ENCODE data around the gene PDE9A. TPM values are rescaled to one million over a fixed set of nuclear protein-coding genes. Genes with fewer than 3 reads are reported as not detected.

The PDE9A gene
- total and polyA plus RNA-seq, 2 donors (not counting 3 experiments of a cell fraction or from before 2014, with no cell fraction given) = 0.28 to 2.2 TPM

GRCh38 chr21:42696501-42697040 lies 43.1 kb downstream of the PDE9A start:
- dilution Hi-C loops (cut with MboI; ENCODE audit: extremely low pct_ligation_motif_present, low sequenced_read_pairs) = no loop called here
- no TSS peak for BruUV-seq (replicated peaks)
- H3K9ac ChIP-seq (replicated peaks; ENCODE audit: extremely low read depth, insufficient read depth, low read length) = no peak overlapping the region

GRCh38 chr21:42698733-42699132 lies 45.3 kb downstream of the PDE9A start:
- dilution Hi-C loops (cut with MboI; ENCODE audit: extremely low pct_ligation_motif_present, low sequenced_read_pairs) = no loop called here
- Histone ChIP-seq H4K20me1 (replicated peaks; ENCODE audit: control insufficient read depth, extremely low read depth, insufficient read depth, low read length) (no peaks in the 10 kb centered on the region), H3K9me1 (replicated peaks; ENCODE audit: control insufficient read depth, extremely low read depth, insufficient read depth, low read length) (no peaks in the 10 kb centered on the region), H3K79me2 (ENCODE audit: control insufficient read depth, insufficient read depth, low read length) (no peaks in the 10 kb centered on the region), H3K4me2 (ENCODE audit: insufficient read depth, low read length) (no peak overlapping the region), H3K4me1 (ENCODE audit: control insufficient read depth, extremely low read depth, insufficient read depth, low read length) (no peaks in the 10 kb centered on the region), H3K27ac (ENCODE audit: insufficient read depth, low read depth, low read length) (no peak overlapping the region), H3K9me3 (replicated peaks; ENCODE audit: control insufficient read depth, insufficient read depth, low read length) (no peaks in the 10 kb centered on the region), H3K27me3 (ENCODE audit: control insufficient read depth in 2 of 2, insufficient read depth in 2 of 2, low read length in 2 of 2) (no peaks in the 10 kb centered on the region), H3K36me3 (ENCODE audit: control insufficient read depth in 2 of 2, extremely low read depth in 1 of 2, insufficient read depth in 2 of 2, low read length in 2 of 2) (no peaks in the 10 kb centered on the region), H3K9ac (replicated peaks; ENCODE audit: extremely low read depth, insufficient read depth, low read length) (no peak overlapping the region), H2AFZ (ENCODE audit: low read depth, low read length) (no peak overlapping the region), H3K4me3 (replicated peaks in 1 of 3; ENCODE audit: insufficient read depth in 1 of 3, low read depth in 1 of 3, low read length in 3 of 3) (no peak overlapping the region)
- no peak for FAIRE-seq
- POLR2A ChIA-PET = no interaction called here
- TF ChIP-seq JUN (IDR thresholded peaks at IDR 0.05; ENCODE audit: borderline replicate concordance, insufficient read depth, insufficient read length, low read depth) = no peak
- no peak for TF ChIP-seq MAX (IDR thresholded peaks at IDR 0.05; ENCODE audit: insufficient read depth, insufficient read length)
- TF ChIP-seq EZH2 (IDR thresholded peaks at IDR 0.05; ENCODE audit: borderline replicate concordance, low read depth, low read length, severe bottlenecking) = no peak
- no peak for TF ChIP-seq GATA2 (IDR thresholded peaks at IDR 0.05; ENCODE audit: insufficient read depth, insufficient read length, low read depth, low read length)
- TF ChIP-seq FOS (IDR thresholded peaks at IDR 0.05; ENCODE audit: borderline replicate concordance, insufficient read depth, low read length) = no peak
- no peak for TF ChIP-seq POLR2A (IDR thresholded peaks at IDR 0.05; ENCODE audit: low read depth, low read length)
- no peak for TF ChIP-seq POLR2AphosphoS5 (IDR thresholded peaks at IDR 0.05; ENCODE audit: insufficient read depth, low read depth, low read length)
- no peak for TF ChIP-seq CTCF (IDR thresholded peaks at IDR 0.05; ENCODE audit: extremely low read depth in 1 of 2, insufficient read depth in 1 of 2, low read depth in 1 of 2, low read length in 2 of 2)
- no peak for TF ChIP-seq MYC (IDR thresholded peaks at IDR 0.05; ENCODE audit: low read depth, low read length)
- intact Hi-C loops (cut with micrococcal nuclease) = no loop called here
- DNase-seq (ENCODE audit: low read depth, low spot score) = no peak
- CTCF ChIA-PET = no interaction called here
- no TSS peak for BruUV-seq (replicated peaks)

More at GRCh38 chr21:42696501-42697040, 43.1 kb downstream of the PDE9A start:
- CTCF ChIA-PET = no interaction called here
- H3K4me3 ChIP-seq (replicated peaks in 1 of 3; ENCODE audit: insufficient read depth in 1 of 3, low read depth in 1 of 3, low read length in 3 of 3) = no peak overlapping the region
- POLR2A ChIA-PET = no interaction called here
- H2AFZ ChIP-seq (ENCODE audit: low read depth, low read length) = no peak overlapping the region
- no peaks in the 10 kb centered on the region for H3K9me3 ChIP-seq (replicated peaks; ENCODE audit: control insufficient read depth, insufficient read depth, low read length)
- DNase-seq (ENCODE audit: low read depth, low spot score) (no peak), FAIRE-seq (no peak)
- H3K9me1 ChIP-seq (replicated peaks; ENCODE audit: control insufficient read depth, extremely low read depth, insufficient read depth, low read length) = no peaks in the 10 kb centered on the region
- no peaks in the 10 kb centered on the region for H3K79me2 ChIP-seq (ENCODE audit: control insufficient read depth, insufficient read depth, low read length)
- intact Hi-C loops (cut with micrococcal nuclease) = no loop called here
- H4K20me1 ChIP-seq (replicated peaks; ENCODE audit: control insufficient read depth, extremely low read depth, insufficient read depth, low read length) = no peaks in the 10 kb centered on the region
- no peak overlapping the region for H3K4me2 ChIP-seq (ENCODE audit: insufficient read depth, low read length)
- no peaks in the 10 kb centered on the region for H3K4me1 ChIP-seq (ENCODE audit: control insufficient read depth, extremely low read depth, insufficient read depth, low read length)
- TF ChIP-seq FOS (IDR thresholded peaks at IDR 0.05; ENCODE audit: borderline replicate concordance, insufficient read depth, low read length) (no peak), EZH2 (IDR thresholded peaks at IDR 0.05; ENCODE audit: borderline replicate concordance, low read depth, low read length, severe bottlenecking) (no peak), POLR2AphosphoS5 (IDR thresholded peaks at IDR 0.05; ENCODE audit: insufficient read depth, low read depth, low read length) (no peak)
- no peaks in the 10 kb centered on the region for H3K27me3 ChIP-seq (ENCODE audit: control insufficient read depth in 2 of 2, insufficient read depth in 2 of 2, low read length in 2 of 2)
- no peaks in the 10 kb centered on the region for H3K36me3 ChIP-seq (ENCODE audit: control insufficient read depth in 2 of 2, extremely low read depth in 1 of 2, insufficient read depth in 2 of 2, low read length in 2 of 2)
- H3K27ac ChIP-seq (ENCODE audit: insufficient read depth, low read depth, low read length) = no peak overlapping the region
